ENCODE measurements around the gene CACNB1. TPM values are rescaled to one million over a fixed set of nuclear protein-coding genes. Genes with fewer than 3 reads are reported as not detected.

Gene CACNB1
- polyA plus RNA-seq, 1 of the 3 experiments (the other 2 are of a cell fraction) = 7.4 TPM

DNA sequence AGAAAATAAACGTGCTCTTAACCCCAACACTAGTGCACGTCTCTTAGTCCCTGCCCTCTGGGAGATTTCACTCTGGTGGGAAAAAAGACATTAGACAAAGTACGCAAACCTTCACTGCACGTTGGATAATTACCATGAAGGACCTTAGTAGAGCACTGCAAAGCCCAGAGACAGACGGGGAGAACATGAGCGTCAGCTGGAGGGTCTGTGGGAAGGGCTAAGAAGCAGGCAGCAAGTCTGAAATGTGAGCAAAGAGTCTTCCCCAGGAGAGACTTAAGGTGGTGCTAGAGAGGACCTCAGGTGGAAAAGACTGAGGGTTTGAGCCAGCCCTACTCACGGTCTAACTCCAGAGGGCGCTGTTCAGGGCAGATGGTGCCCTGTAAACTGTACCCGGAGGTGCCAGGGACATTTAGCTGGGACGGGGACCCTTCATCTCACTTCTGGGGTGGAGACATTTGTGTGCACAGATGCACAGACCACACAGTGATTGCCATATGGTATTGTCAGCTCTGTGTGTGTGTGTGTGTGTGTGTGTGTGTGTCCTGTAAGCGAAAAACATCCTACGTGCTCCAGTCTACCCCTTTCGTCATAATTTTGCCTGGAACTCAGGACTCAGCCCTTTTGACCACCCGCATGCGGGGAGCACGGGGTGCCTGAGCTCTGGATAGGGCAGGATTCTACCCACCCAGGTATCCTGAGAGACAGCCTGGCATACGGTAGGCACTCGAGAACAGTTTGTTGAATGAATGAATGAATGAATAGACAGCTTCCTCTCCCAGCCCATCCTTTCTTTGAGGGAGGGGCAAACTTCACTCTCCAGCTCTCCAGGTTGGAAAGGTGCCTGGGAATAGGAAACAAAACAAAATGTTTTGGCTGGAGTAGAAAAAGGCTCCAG, 38.3 kb upstream of the CACNB1 start:
- Histone ChIP-seq H3K27me3 (ENCODE audit: insufficient read depth) (no peaks in the 10 kb centered on the region), H3K27ac (ENCODE audit: low read depth in 2 of 2, low read length in 1 of 2) (no peak overlapping the region), H3K36me3 (replicated peaks in 1 of 2; ENCODE audit: control insufficient read depth in 1 of 2, insufficient read depth in 2 of 2, low read length in 1 of 2) (no peaks in the 10 kb centered on the region), H2AFZ (ENCODE audit: low read depth) (no peak overlapping the region), H3K9me2 (no peaks in the 10 kb centered on the region), H3K4me2 (no peak overlapping the region), H3F3A (replicated peaks; ENCODE audit: insufficient read depth) (no peaks in the 10 kb centered on the region), H3K4me1 (ENCODE audit: control insufficient read depth in 1 of 2, insufficient read depth in 2 of 2, low read depth in 1 of 2, low read length in 1 of 2) (peaks cover 7 to 29% of the 10 kb centered on the region in 2 experiments; a peak in 1 of 4 replicates), H3K79me2 (ENCODE audit: insufficient read depth) (no peaks in the 10 kb centered on the region), H3K9ac (no peak overlapping the region), H3K4me3 (ENCODE audit: low read depth in 2 of 2, low read length in 1 of 2) (peak overlapping the region in 1 of 2 experiments; percentile 12; a peak in 1 of 4 replicates), H3K9me3 (no peaks in the 10 kb centered on the region), H4K20me1 (ENCODE audit: insufficient read depth) (no peaks in the 10 kb centered on the region)
- no peak for TF ChIP-seq EZH2phosphoT487 (IDR thresholded peaks at IDR 0.05; ENCODE audit: borderline replicate concordance, low read depth)
- TF ChIP-seq, protein P1, sequence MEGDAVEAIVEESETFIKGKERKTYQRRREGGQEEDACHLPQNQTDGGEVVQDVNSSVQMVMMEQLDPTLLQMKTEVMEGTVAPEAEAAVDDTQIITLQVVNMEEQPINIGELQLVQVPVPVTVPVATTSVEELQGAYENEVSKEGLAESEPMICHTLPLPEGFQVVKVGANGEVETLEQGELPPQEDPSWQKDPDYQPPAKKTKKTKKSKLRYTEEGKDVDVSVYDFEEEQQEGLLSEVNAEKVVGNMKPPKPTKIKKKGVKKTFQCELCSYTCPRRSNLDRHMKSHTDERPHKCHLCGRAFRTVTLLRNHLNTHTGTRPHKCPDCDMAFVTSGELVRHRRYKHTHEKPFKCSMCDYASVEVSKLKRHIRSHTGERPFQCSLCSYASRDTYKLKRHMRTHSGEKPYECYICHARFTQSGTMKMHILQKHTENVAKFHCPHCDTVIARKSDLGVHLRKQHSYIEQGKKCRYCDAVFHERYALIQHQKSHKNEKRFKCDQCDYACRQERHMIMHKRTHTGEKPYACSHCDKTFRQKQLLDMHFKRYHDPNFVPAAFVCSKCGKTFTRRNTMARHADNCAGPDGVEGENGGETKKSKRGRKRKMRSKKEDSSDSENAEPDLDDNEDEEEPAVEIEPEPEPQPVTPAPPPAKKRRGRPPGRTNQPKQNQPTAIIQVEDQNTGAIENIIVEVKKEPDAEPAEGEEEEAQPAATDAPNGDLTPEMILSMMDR (IDR thresholded peaks at IDR 0.05) = peak; percentile 84
- TF ChIP-seq TAF1 (IDR thresholded peaks at IDR 0.05; ENCODE audit: borderline replicate concordance, low read depth, low read length) = no peak
- TF ChIP-seq MEF2A (IDR thresholded peaks at IDR 0.05; ENCODE audit: borderline replicate concordance, low read depth) = no peak
- TF ChIP-seq RXRA (IDR thresholded peaks at IDR 0.05; ENCODE audit: borderline replicate concordance, low read depth) = no peak
- ChIA-PET CTCF (interaction anchor here (0.8 to 22.6 kb wide), 17 partner anchors 8 to 309 kb away, joined by 3 to 781 read pairs (median 5); partner anchors contain the start of genes CACNB1, RPL19 and STAC2), POLR2A (interaction anchor here (0.6 to 1.5 kb wide), 3 partner anchors 29 to 36 kb away, joined by 3 to 7 read pairs (median 3); partner anchors contain the start of gene RPL19)
- WGBS (ENCODE audit: low lambda C conversion rate) = 52% methylated on average over 17 of the region's 18 CpGs
- DNase-seq = peak; percentile 80

DNA sequence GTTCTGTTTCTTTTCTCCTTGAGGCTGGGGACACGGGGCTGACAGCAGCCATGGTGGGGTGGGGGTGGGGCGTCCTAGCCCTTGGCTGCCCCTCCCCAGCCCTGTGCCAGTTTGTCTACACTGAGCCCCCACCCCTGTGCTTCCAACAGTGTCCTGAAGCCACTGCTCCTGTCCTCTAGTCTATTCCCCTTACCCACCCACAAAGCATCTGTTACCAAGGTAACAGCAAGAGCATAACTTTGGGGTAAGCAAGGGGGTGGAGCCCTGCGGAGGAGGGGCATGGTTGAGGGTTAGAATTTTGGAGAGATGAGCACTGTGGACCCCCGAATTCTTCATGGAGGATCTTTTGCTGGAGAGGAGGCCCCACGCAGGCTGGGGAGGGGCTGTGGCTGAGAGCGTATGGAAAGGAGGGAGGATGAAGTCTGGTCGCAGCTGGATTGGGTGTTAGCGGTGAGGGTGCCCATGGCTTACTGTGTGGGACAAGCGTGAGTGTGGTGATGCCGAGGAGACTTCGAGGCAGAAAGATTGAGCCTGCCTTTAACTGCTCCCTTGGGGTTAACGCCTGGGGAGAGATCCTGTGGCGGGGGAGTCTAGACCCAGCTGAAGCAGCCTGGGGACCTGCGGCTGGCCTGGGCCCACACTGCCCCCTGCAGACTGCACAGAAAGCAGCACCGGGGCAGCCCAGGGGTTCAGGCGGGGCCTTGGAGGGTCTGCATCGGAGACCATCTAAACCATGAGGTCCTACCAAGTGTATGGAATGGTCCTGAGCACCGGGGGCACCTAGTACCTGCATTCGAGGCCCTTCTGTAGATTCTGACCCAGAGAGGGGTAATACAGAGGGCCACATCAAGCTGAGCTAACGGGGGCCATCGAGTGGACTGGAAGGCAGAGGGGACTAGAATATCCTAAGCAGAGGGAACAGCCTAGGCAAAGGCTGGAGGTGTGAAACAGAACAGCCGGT, 34.4 kb upstream of the CACNB1 start:
- Histone ChIP-seq H3F3A (replicated peaks; ENCODE audit: insufficient read depth) (no peaks in the 10 kb centered on the region), H3K36me3 (replicated peaks in 1 of 2; ENCODE audit: control insufficient read depth in 1 of 2, insufficient read depth in 2 of 2, low read length in 1 of 2) (no peaks in the 10 kb centered on the region), H2AFZ (ENCODE audit: low read depth) (peak overlapping the region; percentile 9; the same call in 1 of the 2 replicates), H3K9me2 (no peaks in the 10 kb centered on the region), H3K9ac (no peak overlapping the region), H3K4me3 (ENCODE audit: low read depth in 2 of 2, low read length in 1 of 2) (peak overlapping the region in 1 of 2 experiments; percentile 1; a peak in 1 of 4 replicates), H3K4me1 (ENCODE audit: control insufficient read depth in 1 of 2, insufficient read depth in 2 of 2, low read depth in 1 of 2, low read length in 1 of 2) (peaks cover 8 to 21% of the 10 kb centered on the region in 2 experiments; a peak in 2 of 4 replicates), H3K79me2 (ENCODE audit: insufficient read depth) (no peaks in the 10 kb centered on the region), H3K27me3 (ENCODE audit: insufficient read depth) (no peaks in the 10 kb centered on the region), H3K4me2 (0 out of 2 replicates have a peak overlapping the region, but pooled peaks have one; percentile 0), H4K20me1 (ENCODE audit: insufficient read depth) (no peaks in the 10 kb centered on the region), H3K27ac (ENCODE audit: low read depth in 2 of 2, low read length in 1 of 2) (no peak overlapping the region; a peak in 1 of 4 replicates), H3K9me3 (no peaks in the 10 kb centered on the region)
- TF ChIP-seq JUND (IDR thresholded peaks at IDR 0.05) (no peak), NRF1 (IDR thresholded peaks at IDR 0.05; ENCODE audit: low read depth, low read length) (no peak), ELF1 (IDR thresholded peaks at IDR 0.05) (no peak), SMC3 (IDR thresholded peaks at IDR 0.05; ENCODE audit: low read depth, low read length) (peak; percentile 49), RXRA (IDR thresholded peaks at IDR 0.05; ENCODE audit: borderline replicate concordance, low read depth) (no peak), EZH2phosphoT487 (IDR thresholded peaks at IDR 0.05; ENCODE audit: borderline replicate concordance, low read depth) (no peak), MEF2A (IDR thresholded peaks at IDR 0.05; ENCODE audit: borderline replicate concordance, low read depth) (no peak), TAF1 (IDR thresholded peaks at IDR 0.05; ENCODE audit: borderline replicate concordance, low read depth, low read length) (no peak), RCOR1 (IDR thresholded peaks at IDR 0.05; ENCODE audit: low read length) (0 out of 2 replicates have a peak, but pooled peaks have one; percentile 12), RAD21 (IDR thresholded peaks at IDR 0.05; ENCODE audit: low read length) (peak; percentile 65), CHD2 (IDR thresholded peaks at IDR 0.05; ENCODE audit: low read length, partially characterized antibody) (peak; percentile 15)
- TF ChIP-seq, protein P2, sequence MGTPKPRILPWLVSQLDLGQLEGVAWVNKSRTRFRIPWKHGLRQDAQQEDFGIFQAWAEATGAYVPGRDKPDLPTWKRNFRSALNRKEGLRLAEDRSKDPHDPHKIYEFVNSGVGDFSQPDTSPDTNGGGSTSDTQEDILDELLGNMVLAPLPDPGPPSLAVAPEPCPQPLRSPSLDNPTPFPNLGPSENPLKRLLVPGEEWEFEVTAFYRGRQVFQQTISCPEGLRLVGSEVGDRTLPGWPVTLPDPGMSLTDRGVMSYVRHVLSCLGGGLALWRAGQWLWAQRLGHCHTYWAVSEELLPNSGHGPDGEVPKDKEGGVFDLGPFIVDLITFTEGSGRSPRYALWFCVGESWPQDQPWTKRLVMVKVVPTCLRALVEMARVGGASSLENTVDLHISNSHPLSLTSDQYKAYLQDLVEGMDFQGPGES (IDR thresholded peaks at IDR 0.05; ENCODE audit: low read depth, low read length) = no peak
- TF ChIP-seq, protein P1 (IDR thresholded peaks at IDR 0.05) = peak; percentile 74
- 31% methylated on average over 16 of the region's 22 CpGs for WGBS (ENCODE audit: low lambda C conversion rate)
- peak; percentile 86 for DNase-seq
- CTCF ChIA-PET = interaction anchor here (0.5 to 22.6 kb wide), 20 partner anchors 9 to 390 kb away, joined by 3 to 781 read pairs (median 4); partner anchors contain the start of genes CACNB1 and RPL19
- POLR2A ChIA-PET = interaction anchor here (2.4 to 2.9 kb wide), 2 partner anchors 25 to 32 kb away, joined by 11 read pairs; partner anchors contain the start of gene RPL19
